WI38 (cell line): ENCODE measurements around the gene HAUS8.

Source experiments
- H3K4me3 ChIP-seq: 2 replicates; pipeline ENCODE4 v1.5.1; 2011; ENCODE audit warnings: low read depth, mild to moderate bottlenecking, control low read depth, low read length
- TF ChIP-seq, protein P1 (sequence below): IDR thresholded peaks from 2 replicates; pipeline ENCODE4 v1.5.1; 2012; ENCODE audit warnings: low read depth, mild to moderate bottlenecking, control low read depth, low read length

The HAUS8 gene

DNA sequence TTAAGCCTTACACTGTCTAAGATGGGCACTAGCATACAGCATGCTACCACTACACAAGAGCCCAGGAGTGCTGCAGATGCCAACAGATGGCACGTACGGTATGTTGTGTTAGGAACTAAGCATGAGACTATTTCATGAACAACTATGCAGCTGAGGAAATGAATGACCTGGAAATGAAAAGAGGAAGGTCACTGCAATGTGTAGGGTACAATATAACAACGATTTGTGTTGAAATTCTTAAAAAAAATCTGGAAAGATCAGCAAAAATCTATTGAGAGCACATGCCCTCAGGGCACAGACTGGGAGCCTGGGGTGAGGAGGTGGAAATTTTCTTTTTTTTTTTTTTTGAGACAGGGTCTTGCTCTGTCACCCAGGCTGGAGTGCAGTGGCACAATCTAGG, 14.4 kb downstream of the HAUS8 start:
- H3K4me3 ChIP-seq: no peak overlapping the region
- TF ChIP-seq, protein P1, sequence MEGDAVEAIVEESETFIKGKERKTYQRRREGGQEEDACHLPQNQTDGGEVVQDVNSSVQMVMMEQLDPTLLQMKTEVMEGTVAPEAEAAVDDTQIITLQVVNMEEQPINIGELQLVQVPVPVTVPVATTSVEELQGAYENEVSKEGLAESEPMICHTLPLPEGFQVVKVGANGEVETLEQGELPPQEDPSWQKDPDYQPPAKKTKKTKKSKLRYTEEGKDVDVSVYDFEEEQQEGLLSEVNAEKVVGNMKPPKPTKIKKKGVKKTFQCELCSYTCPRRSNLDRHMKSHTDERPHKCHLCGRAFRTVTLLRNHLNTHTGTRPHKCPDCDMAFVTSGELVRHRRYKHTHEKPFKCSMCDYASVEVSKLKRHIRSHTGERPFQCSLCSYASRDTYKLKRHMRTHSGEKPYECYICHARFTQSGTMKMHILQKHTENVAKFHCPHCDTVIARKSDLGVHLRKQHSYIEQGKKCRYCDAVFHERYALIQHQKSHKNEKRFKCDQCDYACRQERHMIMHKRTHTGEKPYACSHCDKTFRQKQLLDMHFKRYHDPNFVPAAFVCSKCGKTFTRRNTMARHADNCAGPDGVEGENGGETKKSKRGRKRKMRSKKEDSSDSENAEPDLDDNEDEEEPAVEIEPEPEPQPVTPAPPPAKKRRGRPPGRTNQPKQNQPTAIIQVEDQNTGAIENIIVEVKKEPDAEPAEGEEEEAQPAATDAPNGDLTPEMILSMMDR: no peak

DNA sequence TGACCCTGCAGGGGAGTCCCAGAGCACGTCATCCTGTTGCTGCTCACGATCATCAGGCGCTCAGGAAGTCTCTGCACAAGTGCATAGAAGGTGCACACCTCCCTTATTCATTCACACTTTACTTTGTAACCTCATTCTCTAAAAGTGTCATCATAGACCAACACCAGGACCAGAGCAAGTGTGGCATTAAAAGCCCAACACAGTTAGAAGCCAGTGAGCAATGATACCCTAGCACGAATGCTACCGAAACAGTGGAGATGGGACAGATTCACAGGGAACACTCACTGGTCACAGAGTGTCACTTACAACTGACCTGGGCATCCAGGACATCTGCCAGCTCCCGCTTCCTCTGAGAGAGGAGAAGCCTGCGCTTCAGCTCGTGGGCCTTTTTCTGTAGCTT, 17.0 kb downstream of the HAUS8 start:
- no peak overlapping the region for H3K4me3 ChIP-seq
- TF ChIP-seq, protein P1: no peak

DNA sequence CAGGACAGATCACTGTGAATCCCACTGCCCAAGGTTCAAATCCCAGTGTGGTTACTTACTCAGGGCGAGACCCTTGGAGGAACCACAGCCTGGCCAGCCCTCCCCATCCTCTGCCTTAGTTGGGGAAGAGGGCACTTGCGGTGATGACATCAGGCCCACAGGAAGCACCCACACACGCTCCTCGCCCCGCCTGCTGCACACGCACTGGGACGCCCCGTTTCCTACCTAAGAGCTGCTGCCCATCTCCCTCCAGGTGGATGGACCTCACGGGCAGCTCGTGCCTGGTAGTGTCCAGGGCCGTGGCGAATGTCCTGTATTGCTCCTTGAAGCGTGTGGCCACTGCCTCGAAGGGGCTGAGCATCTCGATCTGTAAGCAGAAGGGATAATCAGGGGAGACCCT, 19.6 kb downstream of the HAUS8 start:
- no peak overlapping the region for H3K4me3 ChIP-seq
- TF ChIP-seq, protein P1: no peak

DNA sequence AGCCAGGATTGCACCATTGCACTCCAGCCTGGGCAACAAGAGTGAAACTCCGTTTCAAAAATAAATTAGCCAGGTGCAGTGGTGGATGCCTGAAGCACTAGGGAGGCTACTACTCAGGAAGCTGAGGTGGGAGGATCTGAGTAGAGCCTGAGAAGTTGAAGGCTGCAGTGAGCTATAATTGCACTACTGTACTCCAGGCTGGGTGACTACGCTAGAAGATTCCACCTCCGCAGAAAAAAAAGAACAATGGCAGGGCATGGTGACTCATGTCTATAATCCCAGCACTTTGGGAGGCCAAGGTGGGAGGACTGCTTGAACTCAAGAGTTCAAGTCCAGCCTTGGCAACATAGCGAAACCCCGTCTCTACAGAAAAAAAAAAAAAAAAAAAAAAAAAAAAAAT, 20.5 kb downstream of the HAUS8 start:
- TF ChIP-seq, protein P1: no peak
- H3K4me3 ChIP-seq: no peak overlapping the region

DNA sequence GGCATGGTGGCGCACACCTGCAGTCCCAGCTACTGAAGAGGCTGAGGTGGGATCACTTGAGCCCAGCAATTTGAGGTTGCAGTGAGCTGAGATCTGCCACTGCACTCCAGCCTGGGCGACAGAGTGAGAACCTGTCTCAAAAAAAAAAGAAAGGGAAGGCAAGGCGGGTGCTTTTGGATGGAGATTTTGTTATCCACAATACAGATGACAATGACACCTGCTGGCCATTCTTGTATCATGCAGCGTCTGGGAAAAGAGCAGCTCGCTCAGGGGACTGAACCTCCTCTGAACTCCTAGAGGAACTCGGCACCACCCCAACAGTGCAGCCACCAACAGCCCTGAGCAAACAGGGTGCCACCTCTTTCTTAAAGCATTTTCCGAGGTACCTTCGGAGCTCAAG, 22.8 kb downstream of the HAUS8 start:
- TF ChIP-seq, protein P1: peak; percentile 58
- no peak overlapping the region for H3K4me3 ChIP-seq

DNA sequence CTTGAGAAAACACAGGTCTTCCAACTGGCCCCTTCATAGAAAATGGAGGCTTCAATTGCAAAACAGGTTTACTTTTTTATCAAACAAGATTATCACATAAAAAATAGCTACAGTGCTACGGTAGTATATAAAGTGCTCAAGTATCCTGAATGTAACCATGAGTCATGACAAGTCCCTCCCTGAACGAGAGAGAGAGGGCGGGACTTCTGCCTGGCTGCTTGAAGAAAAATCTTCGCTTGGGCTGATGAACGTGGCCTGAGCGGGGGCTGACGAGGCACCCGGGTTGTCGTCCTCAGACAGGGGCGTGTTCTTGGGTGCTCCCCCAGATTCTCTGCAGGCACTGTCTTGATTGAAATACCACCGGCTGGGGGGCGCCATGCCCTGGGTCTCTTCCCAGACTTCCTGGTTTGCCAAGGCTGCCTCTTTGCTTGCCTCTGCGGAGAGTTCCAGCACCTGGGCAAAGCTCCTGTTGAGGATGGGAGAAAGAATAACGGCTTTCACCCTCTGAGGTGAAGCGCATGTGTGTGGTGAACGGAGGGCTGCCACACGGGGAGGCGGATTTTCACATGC, 25.5 kb downstream of the HAUS8 start:
- H3K4me3 ChIP-seq: no peak overlapping the region
- TF ChIP-seq, protein P1: no peak

DNA sequence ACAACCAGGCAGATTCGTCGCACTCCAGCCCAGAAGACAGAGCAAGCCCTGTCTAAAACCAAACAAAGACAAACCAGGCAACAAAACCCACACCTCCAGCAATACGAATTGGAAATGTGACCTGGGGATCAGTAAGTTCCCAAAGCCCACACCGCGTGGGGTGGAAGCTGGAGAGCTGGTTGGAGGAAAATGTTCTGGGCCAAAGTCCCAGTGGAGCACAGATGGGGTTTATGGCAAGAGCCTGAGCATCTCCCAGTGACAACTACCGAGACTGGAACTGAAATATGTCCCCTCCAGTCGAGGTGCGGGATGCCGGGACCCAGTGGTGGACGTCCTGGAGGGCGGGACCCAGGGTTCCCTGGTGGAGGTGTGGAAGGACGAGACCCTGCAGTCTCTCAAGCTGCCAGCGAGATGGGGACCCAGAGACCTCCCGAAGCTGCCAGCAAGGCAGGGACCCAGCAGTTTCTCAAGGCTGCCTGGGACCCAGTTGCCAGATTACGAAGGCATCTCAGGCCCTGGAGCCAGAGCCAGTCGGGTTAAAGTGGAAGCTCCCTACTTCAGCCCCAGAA, 26.3 kb downstream of the HAUS8 start:
- H3K4me3 ChIP-seq: no peak overlapping the region
- TF ChIP-seq, protein P1: no peak
